HS-27A (cell line): ENCODE data around the gene PTPN5.
"Not testable (repeated sequence)": the region's sequence is repeated elsewhere in the genome, so short reads cannot be mapped to it uniquely, and the experiment has no call there.

ENCODE experiments used
- DNase-seq: peaks from one replicate; pipeline ENCODE4 v3.0.0-alpha.2; 2012; ENCODE audit warnings: low read depth, missing footprints

PTPN5 gene

DNA sequence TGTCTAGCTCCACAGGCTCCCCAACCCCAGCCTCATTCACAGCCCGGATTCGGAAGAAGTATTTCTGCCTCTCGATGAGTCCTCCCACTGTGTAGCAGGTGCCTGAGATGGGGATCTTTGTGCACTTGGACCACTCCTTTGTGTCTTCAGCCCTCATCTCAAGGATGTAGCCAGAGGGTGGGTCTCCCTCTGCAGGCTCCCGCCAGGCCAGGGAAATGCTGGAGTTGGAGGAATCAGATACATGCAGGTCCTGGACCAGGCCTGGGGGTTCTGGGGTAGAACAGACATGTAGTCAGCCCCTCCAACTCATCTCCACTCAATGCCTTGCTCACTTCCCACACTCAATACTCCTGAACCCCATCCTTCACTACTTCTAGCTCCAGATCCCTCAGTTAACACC is 82.2 kb downstream of the PTPN5 start:
- no peak for DNase-seq

DNA sequence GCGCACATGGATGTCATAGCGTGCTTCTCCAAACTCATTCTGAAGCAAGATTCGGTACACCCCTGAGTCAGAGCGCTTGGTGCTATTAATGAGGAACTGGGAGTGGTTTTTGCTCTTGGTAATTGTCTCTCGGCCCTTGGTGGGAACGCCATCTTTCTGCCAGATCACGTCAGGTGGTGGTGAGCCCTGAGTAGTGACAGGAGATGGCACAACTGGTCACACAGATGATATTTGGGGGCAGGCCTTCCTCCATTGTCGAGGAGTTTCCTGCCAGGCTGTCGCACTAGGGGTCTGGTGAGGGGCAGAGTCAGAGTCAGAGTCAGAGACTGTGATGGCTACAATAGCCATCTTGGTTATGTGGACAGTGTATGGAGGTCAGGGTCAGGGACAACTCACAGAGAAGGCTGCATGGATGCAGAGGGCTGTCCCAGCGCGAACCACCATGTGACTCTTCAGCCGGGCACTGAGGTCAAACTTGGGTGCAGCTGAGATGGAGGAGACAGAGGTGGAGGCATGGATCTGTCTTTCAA is 83.7 kb downstream of the PTPN5 start:
- DNase-seq = no peak

DNA sequence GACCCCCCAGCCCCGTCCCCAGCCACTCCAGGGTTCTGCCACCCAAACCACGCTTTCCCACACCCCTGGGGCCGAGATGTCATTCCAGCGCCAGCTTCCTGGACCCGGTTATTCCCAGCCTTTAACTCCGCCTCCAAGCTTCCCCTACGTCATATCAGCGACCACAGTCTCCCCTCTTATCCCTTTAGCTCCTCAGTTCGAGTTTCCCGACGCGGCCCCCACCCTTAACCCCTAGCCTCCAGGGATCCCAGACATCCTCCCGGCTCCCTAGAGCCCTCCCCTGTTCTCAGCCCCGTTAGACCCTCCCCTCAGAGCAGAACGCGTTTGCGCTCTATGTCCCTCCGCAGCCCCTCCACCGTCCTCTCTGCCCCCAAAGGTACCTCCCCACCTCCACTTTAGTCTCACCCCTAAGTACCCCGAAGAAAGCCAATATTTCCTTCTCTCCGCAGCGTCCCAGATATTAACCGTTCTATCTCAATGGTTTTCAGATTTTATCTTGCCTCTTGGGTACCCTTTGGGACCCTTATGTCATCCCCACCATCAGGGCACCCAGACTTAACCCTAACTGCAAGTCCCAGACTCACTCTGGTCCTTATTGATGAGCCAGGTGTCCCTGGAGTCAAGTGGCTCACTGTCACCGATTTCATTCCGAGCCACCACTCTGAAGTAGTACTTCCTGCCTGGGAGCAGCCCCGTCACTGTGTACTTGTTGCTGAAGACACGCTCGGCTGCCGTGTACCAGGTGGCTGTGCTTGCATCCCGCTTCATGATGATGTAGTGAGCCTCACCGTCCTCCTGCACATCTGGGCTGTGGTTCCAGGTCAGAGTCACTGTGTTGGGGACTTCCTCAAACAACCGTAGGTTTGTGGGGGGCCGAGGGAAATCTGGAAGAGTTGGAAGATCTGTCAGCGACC is 85.0 kb downstream of the PTPN5 start:
- no peak for DNase-seq

DNA sequence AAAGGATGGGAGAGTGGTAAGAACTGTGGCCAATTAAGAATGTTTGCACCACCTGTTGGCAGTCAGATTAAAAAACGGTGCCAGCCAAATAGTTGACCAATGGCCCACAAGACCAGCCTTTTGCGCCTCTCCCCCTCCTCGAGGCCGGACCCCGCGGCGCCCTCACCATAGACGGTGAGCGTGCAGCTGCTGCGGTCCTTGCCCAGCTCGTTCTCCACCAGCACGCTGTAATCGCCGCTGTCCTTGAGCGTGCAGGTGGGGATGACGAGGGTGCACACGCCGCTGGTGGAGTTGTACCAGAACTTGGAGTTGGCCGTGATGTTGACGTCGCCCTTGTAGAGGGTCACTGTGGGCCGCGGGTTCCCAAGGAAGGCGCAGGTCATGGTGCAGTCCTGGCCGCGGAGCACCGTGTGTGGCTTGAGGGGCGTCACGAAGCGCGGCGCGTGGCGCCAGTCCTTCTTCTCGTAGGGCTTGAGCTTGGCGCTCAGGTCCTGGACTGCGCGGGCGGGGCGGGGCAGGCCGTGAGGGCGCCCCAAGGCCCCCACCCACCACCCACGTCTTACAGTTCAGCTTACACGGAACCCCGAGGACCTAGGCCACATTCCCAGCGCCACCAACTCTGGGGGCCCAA is 85.8 kb downstream of the PTPN5 start:
- DNase-seq = no peak

DNA sequence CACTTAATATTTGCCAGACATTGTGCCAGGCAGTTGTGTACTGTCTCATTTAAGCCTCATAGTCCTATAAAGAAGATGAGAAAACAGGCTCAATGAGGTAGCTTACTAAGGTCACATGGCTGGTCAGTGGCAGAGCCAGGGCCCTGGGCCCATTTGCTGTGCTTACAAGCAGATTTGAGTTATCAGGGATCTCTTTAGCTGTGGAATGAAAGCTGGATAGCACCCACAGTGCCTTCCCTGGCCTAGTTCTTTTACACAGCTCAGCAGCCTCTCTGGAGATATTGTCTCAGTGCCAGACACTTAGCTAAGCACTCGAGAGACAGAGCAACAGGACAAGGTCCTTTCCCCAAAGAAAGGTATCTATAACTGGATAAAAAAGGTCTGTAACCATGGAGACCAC is 86.9 kb downstream of the PTPN5 start:
- DNase-seq = no peak

DNA sequence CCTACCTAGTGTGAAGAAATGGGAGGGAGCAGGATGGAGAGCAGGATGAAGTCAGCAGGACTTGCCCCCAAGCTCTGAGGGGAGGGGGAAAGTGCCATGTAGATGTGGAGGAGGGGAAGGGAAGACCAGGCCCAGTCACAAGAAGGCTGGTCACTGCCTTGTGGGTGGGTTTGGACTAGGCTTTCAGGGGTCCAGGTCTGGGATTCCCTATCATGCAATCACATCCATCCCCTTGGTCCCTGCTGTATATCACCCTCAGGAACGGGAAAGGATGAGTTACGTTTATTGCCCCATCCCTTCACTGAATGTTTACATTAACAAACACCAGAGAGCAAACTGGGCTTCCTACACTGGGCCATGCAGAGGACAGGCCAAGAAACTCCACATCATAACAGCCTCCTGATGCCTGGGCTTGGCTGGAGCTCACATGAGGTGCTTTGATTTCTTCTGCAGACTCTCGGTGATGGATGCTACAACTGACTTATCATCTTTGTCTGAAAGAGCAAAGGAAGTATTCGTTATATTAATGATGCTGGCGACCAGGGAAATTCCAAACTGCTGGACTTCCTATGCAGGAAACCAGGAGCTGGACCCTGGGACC is 87.5 kb downstream of the PTPN5 start:
- no peak for DNase-seq

DNA sequence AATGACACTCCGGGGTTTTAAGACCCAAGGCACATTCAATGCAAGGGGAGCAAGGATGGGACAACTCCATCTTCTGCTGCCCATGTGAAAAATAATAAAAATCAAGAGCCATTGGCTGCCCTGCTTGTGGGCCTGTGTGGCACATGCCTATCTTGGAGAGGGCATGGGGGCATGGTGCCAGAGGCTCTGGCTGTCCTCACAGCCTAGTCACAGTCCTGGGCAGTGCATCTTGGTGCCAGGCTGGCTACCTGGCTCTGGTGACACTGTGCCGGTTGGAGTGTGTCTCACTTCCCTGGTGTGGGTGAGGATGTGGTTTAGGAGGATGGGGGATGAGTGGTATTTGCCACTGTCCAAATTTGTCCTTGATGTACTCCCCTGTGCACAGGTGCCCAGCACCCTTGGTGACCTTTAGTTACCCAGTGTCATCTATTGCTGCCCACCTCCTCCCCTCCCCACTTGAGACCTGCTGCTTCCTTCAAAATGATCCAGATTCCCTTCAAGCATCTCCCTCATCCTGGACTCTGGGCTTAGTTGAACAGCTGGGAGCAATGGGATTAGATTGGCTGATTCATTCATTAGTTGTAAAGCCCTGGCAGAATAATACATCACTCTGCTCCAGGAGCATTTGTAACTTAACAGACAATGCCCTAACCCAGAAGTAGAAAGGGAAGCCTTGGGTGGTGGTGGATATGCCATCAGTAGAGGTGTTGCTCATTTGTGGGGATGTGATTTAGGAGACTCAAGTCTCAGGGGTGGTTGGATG is 88.4 kb downstream of the PTPN5 start:
- no peak for DNase-seq

DNA sequence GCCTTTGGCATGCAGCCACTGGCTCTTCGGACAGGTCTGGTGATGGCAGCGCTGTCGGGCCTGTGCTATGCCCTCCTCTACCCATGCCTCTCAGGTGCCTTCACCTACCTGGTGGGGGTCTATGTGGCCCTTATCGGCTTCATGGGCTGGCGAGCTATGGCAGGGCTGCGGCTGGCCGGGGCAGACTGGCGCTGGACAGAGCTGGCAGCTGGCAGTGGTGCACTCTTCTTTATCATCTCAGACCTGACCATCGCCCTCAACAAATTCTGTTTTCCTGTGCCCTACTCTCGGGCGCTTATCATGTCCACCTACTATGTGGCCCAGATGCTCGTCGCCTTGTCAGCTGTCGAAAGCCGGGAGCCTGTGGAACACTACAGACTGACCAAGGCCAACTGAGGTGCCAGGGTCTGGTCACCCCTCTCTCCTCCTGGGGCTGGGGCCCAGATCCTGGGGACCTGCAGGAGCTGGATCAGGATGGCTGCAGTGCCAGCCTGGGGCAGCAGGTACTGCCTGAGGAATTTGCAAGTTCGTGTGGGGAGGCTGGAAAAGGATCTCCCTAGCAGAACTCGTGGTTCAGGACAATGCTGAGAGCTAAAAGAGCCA is 89.9 kb downstream of the PTPN5 start:
- DNase-seq = no peak

DNA sequence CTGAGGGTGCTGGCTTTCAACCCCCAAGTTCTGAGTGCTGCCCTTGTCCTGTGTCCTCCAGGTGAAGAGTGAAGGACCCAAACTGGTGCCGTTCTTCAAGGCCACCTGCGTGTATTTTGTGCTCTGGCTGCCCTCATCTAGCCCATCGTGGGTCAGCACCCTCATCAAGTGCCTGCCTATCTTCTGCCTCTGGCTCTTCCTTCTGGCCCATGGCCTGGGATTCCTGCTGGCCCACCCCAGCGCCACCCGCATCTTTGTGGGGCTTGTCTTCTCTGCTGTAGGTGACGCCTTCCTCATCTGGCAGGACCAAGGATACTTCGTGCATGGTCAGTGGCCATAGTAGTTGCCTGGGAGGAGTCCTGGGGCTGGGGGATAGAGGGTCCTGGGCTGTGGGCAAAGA is 90.7 kb downstream of the PTPN5 start:
- no peak for DNase-seq

DNA sequence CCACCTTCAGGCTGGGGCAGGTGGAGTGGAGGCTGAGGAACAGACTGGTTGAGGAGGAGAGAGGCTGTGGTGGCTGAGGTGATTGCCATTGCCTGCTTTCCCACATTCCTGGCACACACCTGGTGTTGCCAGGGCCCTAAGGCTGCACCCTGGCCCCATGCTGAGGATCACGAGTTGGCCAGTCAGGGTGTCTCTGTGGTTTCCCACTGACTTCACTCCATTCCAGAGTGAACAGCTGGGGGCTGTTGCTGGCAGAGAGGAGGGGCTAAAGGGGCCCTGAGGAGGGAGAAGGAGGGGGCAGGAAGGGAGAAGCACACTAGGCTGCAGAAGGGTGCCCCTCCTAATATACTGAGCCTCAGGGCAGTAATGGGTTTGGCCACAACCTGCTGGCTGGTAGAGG is 91.2 kb downstream of the PTPN5 start:
- no peak for DNase-seq

DNA sequence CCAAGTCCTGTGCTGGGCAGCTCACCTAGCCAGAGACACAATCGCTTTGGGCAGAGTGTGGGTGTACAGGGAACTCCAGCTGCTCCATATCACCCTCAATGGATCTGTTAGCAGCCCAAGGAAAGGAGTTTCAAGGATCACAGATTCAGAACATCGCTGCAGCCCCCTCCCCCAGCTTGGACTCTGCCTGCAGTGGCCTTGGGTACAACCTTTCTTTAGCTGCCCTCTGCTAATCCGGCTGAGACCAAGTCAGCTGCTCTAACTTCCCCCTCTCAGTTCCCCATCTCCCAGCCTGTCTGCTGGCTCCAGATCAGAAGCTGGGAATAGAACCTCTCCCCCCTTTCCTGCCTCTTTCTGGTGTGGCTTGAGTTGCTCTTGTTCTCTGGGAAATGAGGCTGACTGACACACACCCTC is 91.7 kb downstream of the PTPN5 start:
- DNase-seq = no peak

DNA sequence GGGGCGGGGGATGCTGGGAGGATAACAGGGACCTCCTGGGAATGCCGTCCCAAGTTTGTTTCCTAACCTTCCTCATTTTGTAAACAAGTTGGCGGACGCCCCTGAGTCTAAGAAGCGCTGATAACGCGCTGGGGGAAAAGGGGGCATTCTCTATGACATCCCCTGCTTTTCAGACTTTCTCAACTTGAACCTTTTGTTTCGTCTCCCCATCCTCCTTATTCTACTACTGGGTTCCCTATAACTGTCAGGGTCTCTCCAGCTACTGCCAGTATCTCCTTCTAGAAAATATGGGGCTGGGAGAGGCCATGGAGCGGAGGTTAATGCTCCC is 92.4 kb downstream of the PTPN5 start:
- no peak for DNase-seq

DNA sequence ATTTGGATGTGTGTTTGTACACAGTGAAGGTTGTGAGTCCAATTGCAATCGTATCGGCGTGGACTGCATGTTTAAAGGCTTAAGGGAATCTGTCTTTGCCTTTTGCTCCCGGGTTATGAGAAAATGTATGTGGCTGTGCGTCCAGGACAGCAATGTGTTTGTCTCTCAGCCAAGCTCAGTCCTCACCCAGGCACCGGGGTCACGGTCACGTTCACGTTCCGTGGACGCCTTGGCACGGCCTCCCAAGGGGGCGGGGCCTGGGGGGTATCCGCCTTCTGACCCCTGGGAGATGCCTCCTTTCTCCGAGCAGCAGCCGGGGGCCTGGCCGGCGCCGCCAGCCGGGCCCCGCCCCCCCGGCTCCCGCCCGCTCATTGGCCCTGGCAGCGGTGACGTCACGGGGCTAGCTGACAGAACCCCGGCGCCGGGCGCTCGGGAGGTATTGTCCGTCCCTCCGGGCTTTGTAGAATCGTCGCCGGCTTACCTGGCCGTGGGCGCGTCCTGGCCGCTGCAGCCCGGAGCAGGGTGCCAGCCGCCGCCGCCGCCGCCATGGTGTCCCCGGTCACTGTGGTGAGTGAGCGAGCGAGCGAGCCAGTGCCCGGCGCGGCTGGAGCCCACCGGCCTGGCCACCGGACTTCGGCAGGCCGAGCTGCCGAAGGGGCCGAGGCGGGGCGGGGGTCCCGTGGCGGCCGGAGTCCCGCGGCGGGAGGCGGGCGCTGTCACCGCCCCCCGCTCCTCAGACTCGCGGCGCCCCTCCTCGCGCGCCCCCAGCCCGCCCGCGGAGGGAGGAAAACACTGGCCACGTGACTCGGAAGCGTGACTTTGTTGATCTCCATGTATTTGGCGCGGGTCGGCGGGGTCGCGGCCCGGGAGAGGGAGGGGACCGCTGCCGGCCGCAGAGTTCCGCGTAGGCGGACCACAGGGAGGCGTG is 93.0 kb downstream of the PTPN5 start, which contains the start of gene TMEM86A:
Gene TMEM86A (plus strand): TSS at position 439 of the 928 bp plus-strand sequence. CDS start 108 bp downstream, at position 547.
- no peak for DNase-seq

DNA sequence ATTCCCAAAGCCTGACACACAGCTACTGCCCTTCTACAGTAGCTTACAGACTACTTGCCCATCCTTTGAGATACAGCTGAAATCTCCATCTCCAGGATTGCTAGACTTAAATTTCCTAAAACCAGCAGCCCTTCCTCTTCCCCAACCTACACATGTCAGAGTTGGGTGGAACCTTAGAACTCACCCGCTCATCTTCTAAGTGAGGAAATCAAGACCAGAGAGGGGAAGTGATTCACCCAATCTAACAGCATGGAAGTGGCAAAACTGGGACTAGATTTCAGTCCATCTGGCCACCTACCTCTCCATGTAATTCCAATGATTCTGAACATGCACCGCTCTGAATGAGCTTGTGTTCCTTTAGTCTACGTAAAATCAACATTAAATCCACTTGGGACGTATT is 94.0 kb downstream of the PTPN5 start:
- DNase-seq = no peak

DNA sequence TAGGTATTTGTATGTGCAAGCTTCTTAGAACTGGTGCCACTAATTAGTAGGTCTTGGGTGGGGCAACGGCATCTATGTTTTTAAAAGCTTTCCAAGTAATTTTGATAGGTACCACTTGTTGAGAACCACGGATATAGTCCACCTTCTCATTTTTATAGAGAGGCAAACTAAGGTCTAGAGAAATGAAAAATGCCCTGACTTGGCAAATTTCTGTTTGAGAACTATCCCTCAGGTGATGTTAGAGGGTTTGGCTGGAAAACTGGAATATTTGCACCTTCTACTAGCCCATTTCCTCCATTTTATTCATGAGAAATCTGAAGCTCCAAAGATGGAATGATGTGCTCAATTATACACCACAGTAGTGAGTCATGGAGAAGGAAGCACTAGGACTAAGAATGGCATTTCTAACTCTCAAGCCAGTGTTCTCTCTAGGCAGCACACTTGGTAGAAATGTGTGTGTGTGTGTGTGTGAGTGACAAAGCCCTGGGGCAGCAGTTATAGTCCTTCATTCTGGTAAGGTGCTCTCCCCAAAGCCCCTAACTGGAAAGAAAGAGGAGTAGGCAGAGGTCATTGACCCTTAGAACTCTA is 94.9 kb downstream of the PTPN5 start:
- DNase-seq = no peak

DNA sequence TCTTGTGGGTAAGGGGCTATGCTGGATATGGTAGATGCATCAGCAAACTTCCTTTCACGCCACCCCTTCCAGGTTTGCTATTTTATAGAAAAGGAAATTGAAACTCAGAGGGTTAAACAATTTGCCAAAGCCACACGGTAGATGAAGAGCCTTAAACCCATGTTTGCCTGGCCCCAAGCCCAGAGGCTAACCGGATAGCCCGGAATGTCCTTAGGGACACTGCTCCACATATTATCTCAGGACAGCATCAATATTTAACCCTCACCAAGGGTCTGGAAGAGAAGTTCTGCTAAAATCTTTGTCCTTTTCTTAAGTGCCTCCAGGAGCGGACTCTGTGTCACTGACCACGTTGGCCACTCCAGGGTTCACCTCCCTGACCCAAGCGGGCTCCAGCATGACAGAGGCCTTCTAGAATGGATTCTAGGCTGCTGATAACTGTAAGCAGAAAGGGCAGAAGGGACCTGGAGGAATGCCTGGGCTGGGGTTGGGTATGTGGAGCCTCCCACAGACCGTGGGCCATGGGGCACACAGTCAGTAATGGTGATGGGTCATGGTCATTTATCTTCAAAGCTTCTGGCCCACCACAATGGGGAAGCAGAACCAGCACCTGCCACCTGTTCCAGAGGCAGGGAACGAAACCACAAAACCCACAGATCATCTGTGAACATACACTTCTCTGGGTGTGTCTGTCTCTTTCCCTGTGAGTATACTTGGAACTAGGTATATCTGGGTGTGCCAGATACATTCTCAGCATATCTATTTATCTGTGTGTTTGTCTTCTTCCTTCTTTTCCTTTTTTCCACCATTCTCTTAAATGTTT is 98.4 kb downstream of the PTPN5 start:
- DNase-seq = no peak

DNA sequence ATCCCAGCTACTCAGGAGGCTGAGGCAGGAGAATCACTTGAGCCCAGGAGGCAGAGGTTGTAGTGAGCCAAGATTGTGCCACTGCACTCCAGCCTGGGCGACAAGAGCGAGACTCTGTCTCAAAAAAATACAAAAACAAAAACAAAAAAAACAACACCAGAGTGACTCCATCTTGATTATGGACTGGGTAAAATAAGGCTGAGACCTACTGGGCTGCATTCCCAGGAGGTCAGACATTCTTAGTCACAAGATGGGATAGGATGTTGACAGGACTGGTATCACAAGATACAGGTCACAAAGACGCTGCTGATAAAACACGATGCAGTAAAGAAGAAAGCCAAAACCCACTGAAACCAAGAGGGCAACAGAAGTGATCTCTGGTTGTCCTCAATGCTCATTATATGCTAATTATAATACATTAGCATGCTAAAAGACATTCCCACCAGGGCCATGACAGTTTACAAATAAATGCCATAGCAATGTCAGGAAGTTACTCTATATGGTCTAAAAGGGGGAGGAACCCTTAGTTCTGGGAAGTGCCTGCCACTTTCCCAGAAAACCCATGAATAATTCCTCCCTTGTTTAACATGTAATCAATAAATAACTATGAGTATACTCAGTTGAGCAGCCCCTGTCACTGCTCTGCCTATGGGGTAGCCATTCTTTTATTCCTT is 100.0 kb downstream of the PTPN5 start:
- DNase-seq = not testable (repeated sequence)

DNA sequence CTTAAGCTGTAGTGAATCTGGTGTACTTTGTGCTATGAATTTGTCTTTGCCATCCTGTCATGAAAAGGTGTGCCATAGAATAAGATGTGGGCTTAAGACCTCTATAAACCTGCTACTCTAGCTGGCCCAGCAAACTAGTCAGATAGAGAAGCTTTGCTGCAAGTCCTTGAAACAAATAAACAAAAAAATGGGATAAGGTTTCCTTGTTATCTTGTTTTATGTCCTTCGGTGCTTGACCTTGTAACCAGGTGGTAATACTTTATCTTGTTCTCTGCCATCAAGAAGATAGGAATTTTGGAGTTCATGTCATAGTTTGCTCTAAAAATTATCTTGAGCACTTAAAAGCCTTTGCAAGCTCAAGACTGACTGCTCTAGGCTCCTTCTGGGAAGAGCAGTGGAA is 107.3 kb downstream of the PTPN5 start:
- DNase-seq = no peak

DNA sequence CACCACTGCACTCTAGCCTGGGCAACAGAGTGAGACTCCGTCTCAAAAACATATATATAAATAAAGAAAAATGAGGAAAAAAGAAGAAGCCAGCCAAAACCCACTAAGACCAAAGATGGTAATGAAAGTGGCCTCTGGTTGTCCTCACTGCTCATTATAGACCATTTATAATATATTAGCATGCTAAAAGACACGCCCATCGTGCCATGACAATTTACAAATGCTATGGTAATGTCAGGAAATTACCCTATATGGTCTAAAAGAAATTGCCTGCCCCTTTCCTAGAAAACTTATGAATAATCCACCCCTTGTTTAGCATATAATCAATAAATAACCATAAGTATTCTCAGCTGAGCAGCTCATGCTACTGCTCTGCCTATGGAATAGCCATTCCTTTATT is 109.1 kb downstream of the PTPN5 start:
- no peak for DNase-seq
